Measurements from ENCODE around the gene GNAL.

GRCh38 chr18:11676867-11677266 lies 12.2 kb upstream of the GNAL start:
- TF ChIP-seq EZH2 (IDR thresholded peaks at IDR 0.05) = no peak
- TF ChIP-seq POLR2AphosphoS5 (IDR thresholded peaks at IDR 0.05; ENCODE audit: borderline replicate concordance, low read depth, low read length) = no peak
